GM19438 (cell line): ENCODE measurements around the gene GLB1L.

Source experiments
- ATAC-seq: cut with Tn5 transposase; IDR thresholded peaks from one replicate; pipeline ENCODE4 v1.9.1; 2021; ENCODE audit warnings: low read depth; ENCODE audit not compliant: unreplicated experiment

GLB1L gene

DNA sequence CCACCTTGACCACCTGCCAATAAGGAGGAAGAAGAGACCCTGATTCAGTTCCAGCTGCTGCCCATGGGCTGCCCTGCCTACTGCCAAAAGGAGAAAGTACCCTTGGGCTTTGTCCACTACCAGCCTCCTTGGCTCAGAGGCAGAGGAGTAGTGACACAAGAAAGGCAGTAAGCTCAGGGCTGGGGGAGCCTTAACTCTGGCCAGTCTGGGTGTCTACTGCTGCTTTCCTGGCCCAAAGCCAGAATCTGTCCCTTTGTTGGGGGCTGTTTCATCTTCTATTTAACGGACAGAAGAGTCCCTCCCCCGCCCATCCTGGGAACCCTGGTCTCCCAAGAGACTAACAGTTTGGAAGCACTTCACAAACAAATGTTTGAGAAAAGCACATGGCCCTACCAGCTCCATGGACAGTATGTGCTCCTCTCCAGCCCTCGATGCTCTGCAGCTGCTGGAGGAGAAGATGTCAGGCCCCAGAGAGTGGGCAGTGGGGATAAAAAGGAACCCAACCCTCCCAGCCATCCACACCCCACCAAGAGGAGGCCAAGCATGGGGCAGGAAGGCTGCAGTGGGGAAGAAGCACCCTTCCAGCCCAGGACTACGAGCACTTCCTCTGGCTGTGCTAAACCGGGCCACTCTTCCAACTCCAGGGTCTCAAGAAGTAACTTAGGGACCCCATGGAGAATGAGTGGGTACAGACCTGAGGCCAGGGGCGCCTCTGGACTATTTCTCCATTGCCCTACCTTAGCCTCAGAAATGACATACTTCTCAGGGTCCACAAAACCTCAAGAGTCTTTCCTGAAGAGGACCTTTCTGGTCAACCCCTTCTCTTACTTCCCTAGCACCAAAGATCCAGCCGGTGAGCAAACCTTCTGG, 17.0 kb downstream of the GLB1L start:
- ATAC-seq = no peak

DNA sequence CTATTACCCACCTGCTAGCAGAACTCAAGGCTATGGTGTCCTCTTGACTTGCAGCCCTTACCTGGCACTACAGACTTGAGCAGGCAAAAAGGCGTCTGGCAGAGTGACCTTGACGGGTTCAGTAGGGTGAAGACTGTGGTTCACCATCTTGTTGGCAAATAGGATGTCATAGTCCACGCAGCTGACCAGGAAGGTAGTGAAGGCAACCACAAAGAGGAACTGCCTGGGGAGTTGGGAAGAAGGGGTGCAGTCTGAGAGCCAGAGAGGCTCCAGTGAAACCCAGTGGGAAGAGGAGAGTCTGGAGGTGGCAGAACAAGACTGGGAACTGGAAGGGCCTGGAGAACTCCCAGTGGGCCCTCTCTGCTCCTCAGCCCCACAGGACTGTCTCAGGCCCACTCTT, 19.9 kb downstream of the GLB1L start:
- ATAC-seq = no peak

DNA sequence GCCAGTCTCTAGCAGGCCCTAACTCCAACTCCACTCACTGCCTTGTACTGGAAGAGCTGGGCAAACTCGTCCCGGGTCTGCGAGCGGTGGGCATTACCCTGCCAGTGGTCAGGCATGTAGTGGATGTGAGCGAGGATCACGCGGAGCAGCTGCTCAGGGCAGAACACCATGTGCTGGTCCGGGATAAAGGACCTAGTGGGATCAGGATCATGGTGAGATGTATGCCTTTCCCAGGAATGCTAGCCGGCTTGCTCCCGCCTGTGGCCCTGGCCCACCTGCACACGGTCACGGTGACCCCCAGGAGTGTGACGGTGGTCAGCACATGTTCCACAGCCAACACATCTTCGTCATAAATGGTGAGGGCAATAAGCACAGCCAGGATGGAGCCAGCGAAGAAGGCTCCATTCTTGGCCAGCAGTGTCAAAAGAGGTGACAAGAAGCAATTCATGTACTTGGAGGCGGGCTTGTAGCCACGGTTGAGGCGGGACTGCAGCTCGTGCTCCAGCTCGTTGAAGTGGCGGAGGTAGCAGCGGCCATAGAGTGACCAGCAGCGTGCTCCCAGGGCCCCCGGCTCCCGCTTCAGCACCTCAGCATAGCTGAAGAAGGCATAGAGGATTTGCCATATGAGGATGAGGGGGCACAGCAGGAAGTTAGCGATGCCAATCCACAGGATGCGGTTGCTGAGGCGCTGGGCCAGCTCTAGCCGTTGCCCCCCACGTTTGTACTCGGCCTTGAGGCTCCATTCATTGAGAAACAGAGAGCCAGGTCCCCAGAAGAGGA, 21.2 kb downstream of the GLB1L start:
- no peak for ATAC-seq

DNA sequence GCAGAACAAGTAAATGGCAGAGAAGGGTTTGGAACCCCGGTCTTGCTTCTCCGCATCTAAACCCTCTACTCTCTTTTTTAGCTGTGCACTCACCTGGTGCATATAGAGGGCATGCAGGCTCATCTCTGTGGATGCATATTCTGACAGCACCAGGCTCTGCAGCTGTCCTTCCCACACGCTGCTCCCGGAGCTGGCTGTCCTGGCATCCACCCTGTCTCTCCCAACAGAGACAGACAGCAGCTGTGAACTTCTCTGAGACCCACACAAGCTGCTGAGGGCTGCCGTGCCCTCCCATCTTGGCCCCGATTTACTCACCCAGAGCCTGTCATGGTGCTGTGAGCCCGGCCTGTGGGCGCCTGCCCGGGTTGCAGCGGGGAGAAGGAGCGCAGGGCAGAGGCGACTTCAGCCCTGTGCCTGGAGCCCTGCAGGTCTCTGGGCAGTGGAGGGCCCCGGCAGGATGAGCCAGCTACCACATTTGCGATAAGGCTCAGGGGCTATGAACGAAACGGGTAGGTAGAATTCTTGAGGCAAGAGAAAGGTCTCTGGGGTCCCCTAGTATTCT, 23.2 kb downstream of the GLB1L start:
- ATAC-seq = no peak

DNA sequence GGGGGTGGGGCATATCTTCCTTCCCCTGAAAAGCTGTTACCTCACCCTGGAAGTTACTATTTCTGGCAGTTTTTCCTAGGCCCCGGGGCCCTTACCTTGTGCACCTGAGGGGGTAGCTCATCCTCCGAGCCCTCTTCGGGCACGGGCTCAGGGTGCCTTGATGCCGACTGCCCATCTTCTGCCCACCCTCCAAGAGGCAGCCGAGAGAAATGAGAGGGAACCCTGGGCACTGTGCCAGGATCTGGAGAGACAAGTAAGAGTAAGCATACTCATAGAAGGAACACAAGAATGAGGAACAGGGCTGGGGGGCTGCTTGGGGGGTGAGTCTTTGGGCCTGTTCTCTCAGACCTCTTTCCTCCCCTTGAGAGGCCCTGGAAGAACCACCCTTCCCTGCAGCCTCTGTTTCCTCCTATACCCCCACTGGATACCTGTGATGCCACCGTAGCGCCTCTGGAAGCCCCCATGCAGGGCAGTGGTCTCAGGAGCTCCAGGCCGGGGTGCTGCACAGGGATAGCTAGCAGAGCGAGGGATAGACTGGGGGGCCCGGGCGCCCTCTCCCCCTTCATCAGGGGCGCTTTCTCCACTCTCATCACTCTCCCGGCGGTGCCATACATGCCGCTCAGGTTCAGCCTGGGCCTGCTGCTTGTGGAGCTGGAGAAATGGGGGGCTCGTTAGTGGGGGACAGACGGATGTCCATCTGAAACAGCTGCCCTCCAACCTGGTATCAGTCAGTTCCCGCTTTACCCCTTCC, 24.4 kb downstream of the GLB1L start:
- no peak for ATAC-seq

DNA sequence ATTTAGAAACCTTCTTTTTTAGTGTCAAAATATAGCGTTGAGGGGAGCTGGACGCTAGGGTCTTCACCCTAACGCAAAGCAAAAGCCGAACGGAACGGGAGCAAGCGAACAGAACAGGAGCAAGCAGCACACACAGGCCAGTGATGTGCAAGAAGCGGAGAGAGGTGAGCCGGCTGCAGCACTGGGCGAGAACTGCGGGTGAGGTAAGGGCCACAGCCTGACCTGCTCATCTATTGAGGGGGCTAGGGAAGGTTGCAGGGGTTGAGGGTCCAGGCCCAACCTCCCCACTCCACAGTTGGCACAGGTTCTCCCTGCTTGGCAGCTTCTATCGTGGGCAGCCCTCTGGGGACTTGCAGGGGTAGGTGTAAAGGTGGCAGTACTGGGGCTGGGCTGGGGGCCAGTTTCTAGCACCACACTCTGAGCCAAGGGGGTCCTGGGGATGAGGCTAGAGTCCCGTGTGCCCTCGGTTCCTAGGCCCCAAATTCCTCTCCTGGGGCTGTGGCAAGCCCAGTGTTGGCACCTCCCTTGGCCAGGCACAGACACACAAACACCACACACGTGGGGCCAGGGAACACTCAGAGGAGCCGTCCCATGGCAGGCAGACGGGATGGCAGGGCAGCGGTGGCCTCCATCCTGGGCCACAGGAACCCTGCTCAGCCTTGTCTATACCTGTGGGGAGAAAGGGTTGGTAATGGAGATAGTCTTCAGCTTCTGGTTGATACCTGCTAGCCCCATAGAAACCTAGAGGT, 25.3 kb downstream of the GLB1L start:
- no peak for ATAC-seq

DNA sequence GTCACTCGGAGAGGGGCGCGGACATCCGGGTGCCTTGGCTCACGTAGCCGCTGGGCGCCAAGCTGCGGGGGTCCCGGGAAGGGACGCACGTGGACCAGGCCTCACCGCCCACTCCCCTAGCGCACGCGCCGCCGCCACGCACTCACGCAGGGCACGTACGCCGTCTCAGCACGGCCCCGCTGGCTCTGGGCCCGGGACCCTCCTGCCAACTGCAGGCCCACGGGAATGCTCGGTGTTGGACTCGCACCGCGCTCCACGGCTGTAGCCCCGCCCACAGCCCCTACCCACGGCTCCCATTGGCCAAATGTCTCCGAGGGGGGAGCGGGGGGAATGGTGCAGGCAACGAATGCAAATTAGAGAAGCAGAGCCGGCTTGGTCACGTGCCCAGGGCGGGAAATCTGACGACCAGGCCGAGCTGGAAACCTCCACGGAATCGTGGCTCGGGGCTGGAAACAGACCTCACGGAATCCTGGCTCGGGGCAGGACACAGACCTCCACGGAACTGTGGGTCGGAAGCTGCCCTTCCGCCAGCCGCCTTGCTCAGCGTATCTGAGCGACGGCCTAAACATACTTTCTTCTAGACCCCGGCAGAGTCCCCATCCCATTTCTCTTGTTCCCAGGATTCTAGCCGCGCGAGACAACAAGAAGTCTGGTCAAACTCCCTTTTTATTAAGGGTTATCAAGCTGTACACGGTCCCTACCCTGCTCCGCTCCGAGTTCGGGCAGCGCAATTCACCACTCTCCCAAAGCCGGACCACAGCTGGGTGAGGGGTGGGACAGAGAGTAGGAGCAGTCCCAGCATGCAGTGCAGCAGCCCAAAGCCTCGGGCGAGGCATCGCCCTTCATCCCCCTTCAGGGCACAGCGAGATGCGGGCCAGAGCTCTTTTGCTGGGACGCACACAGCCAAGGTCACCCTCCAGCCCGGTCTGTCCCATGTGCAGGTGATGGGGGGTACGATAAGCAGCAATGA, 26.2 kb downstream of the GLB1L start, which contains the start of gene ABCB6:
Gene ABCB6 (minus strand): TSS at position 227 of the 970 bp plus-strand sequence. CDS start 285 bp downstream, outside the sequence.
- ATAC-seq = peak; percentile 83

DNA sequence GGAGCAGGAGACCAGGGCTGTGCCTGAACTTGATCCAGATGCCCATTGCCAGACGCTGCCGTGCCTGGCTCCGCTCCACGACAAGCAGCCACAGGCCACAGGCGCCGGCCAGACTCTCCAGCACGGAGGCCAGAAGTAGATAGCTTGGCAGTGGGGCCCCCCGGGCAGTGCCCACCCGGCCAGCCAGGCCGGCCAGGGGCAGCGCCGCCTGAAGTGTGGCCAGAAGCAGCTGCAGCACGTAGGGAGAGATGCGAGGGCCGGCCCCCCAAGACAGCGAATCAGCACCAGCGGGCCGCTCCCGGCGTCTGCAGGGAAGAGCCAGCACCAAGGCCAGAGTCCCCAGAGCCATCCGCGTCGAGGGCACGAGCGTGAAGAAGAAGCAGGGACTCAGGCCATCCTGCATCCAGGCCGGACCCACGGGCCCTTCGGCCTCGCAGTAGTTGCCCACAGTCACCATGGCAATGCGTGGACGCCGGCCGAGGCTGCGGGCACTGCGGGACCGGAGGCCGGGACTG, 27.0 kb downstream of the GLB1L start:
- peak; percentile 36 for ATAC-seq

DNA sequence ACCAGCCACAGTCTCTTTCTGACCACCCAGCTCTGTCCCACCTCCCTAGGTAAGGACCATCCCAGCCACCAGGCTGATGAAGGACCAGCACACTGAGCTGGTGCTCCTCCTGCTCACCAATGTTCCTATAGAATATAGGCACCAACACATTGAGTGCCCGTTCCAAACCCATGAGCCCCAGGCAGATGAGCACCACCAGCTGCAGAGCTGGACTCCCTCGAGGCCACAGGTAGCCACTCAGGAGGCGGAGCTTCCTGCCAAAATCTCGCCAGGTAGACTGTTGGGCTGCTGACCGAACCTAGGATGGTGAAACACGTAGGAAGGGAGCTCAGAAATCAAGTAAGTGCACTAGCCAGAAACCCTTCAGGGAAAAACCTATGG, 28.7 kb downstream of the GLB1L start:
- no peak for ATAC-seq

DNA sequence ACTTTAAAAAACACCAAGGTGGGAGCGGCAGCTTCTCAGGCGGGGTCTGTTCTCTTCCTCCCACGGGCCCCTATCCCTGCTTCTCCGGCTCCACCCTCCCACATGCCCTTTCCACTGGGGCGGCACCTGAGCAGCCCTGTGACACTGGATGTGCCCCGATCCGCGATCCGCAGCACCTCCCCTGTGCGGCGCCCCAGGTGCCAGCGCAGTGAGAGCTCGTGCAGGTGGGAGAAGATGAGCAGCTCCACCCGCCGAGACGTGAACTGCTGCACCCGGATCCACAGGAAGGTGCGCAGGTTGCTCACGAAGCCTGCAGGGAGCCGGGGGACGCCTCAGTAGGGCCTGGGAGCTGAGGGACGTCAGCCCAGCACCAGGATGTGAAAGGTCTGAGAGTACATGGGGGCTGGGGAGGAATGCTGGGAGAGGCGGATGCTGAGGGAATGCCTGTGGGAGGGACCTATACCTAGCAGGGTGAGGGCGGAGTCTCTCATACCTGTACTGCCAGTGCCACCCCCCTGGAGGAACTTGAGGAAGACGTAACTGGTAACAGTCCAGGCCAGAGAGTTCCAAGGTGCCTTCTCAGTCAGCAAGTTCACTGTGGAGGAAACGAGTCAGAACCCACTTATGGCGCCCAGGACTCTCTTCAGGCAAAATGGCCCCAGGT, 29.2 kb downstream of the GLB1L start:
- ATAC-seq = no peak

DNA sequence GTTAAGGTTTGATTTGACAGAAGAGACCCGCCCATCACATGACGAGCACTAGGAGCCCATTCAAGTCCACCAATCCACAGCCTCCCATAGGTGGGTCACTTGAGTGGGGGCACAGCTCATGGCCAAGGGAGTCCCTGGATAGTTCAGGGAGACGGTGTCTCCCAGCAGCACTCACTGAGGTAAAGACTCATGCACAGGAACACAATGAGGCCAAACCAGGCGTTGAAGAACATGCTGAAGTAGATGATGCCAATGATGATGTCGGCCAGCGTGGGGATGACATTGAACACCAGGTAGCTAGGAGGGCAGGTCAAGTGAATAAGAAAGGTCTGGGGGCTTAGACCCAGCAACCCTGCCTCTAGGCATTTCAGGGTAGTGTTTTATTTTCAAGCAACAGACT, 30.5 kb downstream of the GLB1L start:
- ATAC-seq = no peak

DNA sequence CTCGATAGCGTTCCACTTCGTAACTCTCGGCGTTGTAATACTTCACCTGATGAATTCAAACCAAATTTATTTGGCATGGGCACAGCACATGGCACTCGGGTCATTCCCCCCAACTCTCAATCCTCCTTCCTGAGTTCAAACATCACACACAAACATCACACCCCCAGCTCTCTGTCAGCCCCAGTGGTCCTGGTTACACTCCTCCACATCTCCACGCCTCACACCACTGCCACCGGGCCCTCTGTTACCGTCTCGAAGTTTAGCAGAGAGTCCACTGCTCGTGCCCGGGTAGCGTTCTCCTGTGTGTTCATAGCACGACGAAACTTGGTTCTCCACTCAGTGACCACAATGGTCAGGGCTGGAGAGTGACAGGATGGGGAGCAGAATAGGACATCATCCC, 31.1 kb downstream of the GLB1L start:
- no peak for ATAC-seq

DNA sequence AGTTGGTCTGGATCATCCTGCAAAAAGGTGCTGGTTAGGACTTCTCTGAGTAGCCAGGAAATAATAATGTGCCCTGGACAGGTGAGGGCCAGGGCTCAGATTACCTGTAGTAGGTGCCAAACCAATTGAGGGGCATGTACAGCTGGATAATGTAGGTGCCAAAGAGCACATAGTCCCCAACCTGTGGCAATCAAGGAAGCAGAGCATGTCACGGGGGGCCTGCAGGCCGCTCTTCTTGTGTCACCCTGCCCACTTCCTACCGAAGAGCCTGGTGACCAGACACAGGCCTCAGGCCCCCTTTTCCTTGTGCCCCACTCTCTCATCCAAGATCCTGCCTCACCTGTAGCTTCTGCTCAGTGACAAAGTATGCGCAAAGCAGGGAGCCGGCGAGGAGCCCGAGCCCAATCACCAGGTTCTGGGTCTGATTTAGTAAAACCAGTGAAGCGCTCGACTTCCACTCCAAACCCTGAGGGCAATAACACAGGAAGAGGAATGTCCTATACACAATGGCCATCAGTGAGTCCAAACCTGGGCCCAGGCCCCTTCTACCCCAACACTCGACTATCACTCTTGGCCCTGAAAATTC, 31.7 kb downstream of the GLB1L start:
- no peak for ATAC-seq

DNA sequence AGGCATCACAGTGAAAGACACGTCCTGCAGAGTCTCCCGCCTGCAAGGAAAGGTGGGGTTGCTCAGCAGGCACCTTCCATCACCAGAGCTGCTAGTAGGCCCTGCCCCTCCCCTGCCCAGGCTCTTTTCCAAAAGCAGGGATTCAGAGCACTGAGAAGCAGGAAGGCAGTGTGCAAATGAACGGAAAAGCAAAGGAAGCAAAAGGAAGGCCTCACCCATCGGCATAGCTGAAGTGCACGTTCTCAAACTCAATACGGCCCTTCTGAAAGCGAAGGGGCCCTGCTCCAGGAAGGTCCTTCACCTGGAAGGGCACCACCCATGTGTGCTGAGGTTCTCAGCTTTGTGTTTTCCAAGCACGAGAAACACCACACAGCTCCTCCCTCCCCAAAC, 32.2 kb downstream of the GLB1L start:
- no peak for ATAC-seq

DNA sequence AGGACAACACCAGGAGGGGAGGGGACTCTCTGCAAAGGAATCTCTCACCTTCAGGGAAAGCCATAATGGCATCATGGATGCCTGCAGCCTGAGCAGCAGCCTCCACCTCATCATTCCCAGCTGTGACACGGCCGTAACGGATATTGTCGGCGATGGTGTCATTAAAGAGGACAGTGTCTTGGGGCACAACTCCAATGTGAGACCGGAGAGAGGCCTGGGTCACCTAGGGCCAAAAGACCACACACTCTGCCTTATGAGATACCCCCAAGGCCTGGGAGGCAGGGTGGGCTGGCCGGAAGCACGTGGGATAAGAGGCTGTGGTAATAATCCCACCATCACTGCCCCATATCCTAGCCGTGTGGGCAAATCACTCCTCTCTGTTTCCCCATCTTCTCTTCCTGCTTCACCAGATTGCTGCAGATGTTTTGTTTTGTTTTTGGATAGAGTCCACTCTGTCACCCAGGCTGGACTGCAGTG, 34.3 kb downstream of the GLB1L start:
- no peak for ATAC-seq

DNA sequence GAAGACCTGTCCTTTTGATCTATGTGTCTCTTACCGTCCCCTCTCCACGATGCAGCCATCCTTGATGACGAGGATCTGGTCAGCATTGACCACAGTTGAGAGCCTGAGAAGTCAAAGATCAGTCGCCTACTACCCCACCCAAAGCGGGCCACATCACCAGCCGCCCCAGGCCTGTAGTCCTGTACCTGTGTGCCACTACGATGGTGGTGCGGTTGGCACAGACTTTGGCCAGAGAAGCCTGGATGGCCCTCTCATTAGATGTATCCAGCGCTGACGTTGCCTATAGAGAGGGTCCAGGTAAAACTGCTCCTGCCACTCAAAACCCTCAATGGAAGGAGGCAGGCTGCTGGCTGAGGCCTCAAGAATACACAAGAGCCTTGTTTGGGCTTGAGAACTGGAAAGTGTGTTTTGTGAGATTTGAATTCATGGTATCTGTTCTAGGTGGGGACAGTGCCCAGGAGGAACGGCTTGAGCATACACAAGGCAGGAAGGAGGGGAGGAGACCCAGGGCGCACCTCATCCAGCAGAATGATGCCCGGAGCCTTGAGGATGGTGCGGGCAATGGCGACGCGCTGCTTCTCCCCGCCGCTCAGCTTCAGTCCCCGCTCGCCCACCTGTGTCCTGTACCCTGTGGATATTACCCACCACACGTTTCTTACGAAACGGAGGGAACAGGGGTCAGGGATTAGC, 34.9 kb downstream of the GLB1L start:
- ATAC-seq = no peak
